ENCODE data around the gene HAGHL. TPM values are rescaled to one million over a fixed set of nuclear protein-coding genes. Genes with fewer than 3 reads are reported as not detected.
"Not testable (repeated sequence)": the region's sequence is repeated elsewhere in the genome, so short reads cannot be mapped to it uniquely, and the experiment has no call there.

The HAGHL gene
- total RNA-seq, 3 donors from 2014 or later: 8.8 to 13.0 (median 12.4) TPM

DNA sequence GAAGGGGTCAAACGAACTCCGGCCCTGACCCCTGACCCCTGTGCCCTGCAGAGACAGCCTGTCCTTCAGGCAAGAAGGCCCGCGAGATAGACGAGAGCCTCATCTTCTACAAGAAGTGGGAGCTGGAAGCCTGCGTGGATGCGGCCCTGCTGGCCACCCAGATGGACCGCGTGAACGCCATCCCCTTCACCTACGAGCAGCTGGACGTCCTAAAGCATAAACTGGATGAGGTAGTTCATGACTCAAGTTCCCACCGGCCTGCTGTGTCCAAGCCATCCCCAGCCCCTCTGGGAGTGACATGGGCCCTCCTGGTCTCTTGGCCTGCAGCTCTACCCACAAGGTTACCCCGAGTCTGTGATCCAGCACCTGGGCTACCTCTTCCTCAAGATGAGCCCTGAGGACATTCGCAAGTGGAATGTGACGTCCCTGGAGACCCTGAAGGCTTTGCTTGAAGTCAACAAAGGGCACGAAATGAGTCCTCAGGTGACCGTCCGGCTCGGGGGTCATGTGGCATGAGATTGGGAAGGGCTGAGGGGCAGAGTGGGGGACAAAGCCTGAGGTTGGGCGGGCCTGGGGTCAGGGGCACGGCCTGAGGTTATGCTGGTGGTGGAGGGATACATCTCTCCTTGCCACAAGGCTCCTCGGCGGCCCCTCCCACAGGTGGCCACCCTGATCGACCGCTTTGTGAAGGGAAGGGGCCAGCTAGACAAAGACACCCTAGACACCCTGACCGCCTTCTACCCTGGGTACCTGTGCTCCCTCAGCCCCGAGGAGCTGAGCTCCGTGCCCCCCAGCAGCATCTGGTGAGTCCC, 39.3 kb downstream of the HAGHL start:
- H3K27me3 Mint-ChIP-seq (ENCODE audit: low read depth): no peaks in the 10 kb centered on the region
- H3K36me3 Mint-ChIP-seq (ENCODE audit: insufficient read depth): no peaks in the 10 kb centered on the region
- H3K4me1 Mint-ChIP-seq (ENCODE audit: low read depth): no peaks in the 10 kb centered on the region
- no peak for DNase-seq
- H3K4me3 Mint-ChIP-seq: no peak overlapping the region
- H3K9me3 Mint-ChIP-seq: no peaks in the 10 kb centered on the region
- no peak for ATAC-seq

GRCh38 chr16:766820-767640, 40.1 kb downstream of the HAGHL start:
- Mint-ChIP-seq H3K9me3 (no peaks in the 10 kb centered on the region), H3K36me3 (ENCODE audit: insufficient read depth) (no peaks in the 10 kb centered on the region), H3K27me3 (ENCODE audit: low read depth) (no peaks in the 10 kb centered on the region), H3K4me3 (no peak overlapping the region), H3K4me1 (ENCODE audit: low read depth) (no peaks in the 10 kb centered on the region)
- ATAC-seq: no peak
- no peak for DNase-seq

- no peak overlapping the region for H3K4me3 Mint-ChIP-seq
- no peaks in the 10 kb centered on the region for H3K36me3 Mint-ChIP-seq (ENCODE audit: insufficient read depth)
Observed at GRCh38 chr16:767743-768235, 40.9 kb downstream of the HAGHL start.

DNA sequence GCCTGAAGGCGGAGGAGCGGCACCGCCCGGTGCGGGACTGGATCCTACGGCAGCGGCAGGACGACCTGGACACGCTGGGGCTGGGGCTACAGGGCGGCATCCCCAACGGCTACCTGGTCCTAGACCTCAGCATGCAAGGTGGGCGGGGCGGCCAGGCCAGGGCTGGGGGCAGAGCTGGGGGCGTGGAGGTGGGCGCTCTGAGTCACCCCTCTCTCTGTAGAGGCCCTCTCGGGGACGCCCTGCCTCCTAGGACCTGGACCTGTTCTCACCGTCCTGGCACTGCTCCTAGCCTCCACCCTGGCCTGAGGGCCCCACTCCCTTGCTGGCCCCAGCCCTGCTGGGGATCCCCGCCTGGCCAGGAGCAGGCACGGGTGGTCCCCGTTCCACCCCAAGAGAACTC, 41.5 kb downstream of the HAGHL start:
- no peaks in the 10 kb centered on the region for H3K36me3 Mint-ChIP-seq (ENCODE audit: insufficient read depth)
- ATAC-seq (no peak), DNase-seq (no peak)
- no peaks in the 10 kb centered on the region for H3K27me3 Mint-ChIP-seq (ENCODE audit: low read depth)
- H3K4me1 Mint-ChIP-seq (ENCODE audit: low read depth): no peaks in the 10 kb centered on the region
- no peak overlapping the region for H3K4me3 Mint-ChIP-seq
- no peaks in the 10 kb centered on the region for H3K9me3 Mint-ChIP-seq

More at GRCh38 chr16:767743-768235, 40.9 kb downstream of the HAGHL start:
- Mint-ChIP-seq H3K27me3 (ENCODE audit: low read depth) (no peaks in the 10 kb centered on the region), H3K9me3 (no peaks in the 10 kb centered on the region), H3K4me1 (ENCODE audit: low read depth) (no peaks in the 10 kb centered on the region)
- ATAC-seq: no peak
- no peak for DNase-seq

- Mint-ChIP-seq H3K4me3 (no peak overlapping the region), H3K9me3 (no peaks in the 10 kb centered on the region), H3K4me1 (ENCODE audit: low read depth) (no peaks in the 10 kb centered on the region), H3K27me3 (ENCODE audit: low read depth) (no peaks in the 10 kb centered on the region), H3K36me3 (ENCODE audit: insufficient read depth) (no peaks in the 10 kb centered on the region)
- ATAC-seq (no peak), DNase-seq (no peak)
Observed at GRCh38 chr16:769184-769784, 42.4 kb downstream of the HAGHL start.

DNA sequence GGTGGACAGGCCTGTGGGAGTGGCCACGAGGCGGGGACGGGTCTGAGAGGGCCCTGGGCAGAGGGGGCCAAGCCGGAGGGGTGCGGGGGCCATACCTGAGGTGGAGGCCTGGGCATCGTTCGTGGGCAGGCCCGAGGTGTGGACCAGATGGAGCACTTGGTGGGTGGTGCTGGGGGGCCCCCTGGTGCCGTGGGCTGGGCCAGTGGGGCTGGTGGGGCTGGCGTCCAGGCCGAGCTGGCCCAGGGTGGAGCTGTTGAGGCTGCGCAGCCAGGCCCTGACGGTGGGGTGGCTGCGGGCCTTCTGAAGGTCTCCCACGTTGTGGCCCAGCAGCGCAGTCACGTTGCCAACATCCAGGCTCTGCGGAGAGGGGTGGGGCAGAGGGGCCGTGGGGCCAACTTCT, 43.0 kb downstream of the HAGHL start:
- Mint-ChIP-seq H3K4me3 (no peak overlapping the region), H3K36me3 (ENCODE audit: insufficient read depth) (no peaks in the 10 kb centered on the region), H3K27me3 (ENCODE audit: low read depth) (no peaks in the 10 kb centered on the region), H3K4me1 (ENCODE audit: low read depth) (no peaks in the 10 kb centered on the region), H3K9me3 (no peaks in the 10 kb centered on the region)
- no peak for ATAC-seq
- DNase-seq: no peak

DNA sequence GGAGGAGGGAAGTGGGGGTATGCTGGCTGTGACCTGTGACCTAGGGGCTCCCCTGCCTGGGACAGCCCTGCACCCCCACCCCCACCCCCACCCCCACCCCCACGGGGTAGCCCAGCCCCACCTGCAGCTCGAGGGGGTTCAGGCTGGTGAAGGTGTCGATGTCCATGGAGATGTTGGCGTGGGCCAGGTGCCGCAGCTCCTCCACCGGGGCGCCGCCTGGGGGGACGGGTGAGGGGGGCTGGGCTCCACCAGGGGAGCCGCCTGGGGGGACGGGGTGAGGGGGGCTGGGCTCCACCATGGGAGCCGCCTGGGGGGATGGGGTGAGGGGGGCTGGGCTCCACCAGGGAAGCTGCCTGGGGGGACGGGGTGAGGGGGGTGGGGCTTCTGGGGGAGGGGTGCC, 43.5 kb downstream of the HAGHL start:
- no peaks in the 10 kb centered on the region for H3K4me1 Mint-ChIP-seq (ENCODE audit: low read depth)
- H3K9me3 Mint-ChIP-seq: no peaks in the 10 kb centered on the region

GRCh38 chr16:772959-773358, 46.1 kb downstream of the HAGHL start:
- ATAC-seq: no peak
- Mint-ChIP-seq H3K9me3 (no peaks in the 10 kb centered on the region), H3K27me3 (ENCODE audit: low read depth) (peaks cover 7% of the 10 kb centered on the region), H3K4me1 (ENCODE audit: low read depth) (peaks cover 2% of the 10 kb centered on the region), H3K36me3 (ENCODE audit: insufficient read depth) (no peaks in the 10 kb centered on the region), H3K4me3 (no peak overlapping the region)
- DNase-seq: no peak

More for the DNA sequence above, 43.5 kb downstream of the HAGHL start:
- no peak overlapping the region for H3K4me3 Mint-ChIP-seq
- ATAC-seq (no peak), DNase-seq (no peak)
- no peaks in the 10 kb centered on the region for H3K36me3 Mint-ChIP-seq (ENCODE audit: insufficient read depth)
- no peaks in the 10 kb centered on the region for H3K27me3 Mint-ChIP-seq (ENCODE audit: low read depth)

DNA sequence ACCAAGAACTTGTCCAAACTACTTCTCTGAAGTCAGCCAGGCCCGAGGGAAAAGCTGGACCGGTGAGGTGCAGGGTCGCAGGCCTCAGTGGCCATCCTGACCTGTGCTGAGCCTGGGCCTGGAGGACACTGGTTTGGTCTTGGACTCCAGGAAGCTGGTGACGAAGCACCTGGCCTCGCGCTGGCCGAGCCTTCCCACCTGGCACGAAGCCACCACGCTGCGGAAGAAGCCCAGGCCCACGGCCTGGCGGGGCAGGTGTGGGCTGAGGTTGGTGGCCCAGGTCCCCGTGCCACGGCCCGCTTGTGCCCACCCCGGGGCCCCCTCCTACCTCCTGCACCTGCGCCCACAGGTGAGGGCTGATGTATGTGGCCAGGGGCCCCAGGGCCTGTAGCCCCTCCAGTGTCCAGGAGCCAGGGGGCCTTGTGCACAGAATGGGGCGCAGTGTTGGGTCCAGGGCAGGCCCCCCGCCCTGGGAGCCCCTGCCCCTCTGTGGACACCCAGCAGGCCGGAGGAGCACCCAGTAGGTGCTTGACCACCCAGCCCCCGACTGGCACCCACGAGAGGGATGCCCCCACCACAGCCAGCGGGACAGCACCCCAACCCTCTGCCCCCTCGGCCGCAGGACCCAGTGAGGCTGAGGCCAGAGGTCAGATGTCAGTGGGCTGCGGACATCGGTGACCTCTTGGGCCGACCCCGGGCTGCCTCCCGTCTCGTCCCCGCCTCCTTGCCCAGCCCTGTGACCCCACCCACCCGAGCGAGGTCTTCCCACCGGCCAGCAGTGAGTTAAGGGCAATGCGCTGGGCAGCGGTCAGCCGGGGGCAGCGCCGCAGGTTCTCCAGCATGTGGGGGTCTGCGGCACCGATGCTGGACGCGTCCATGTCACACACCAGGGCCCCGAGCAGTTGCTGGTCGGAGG, 47.4 kb downstream of the HAGHL start:
- Mint-ChIP-seq H3K4me1 (ENCODE audit: low read depth) (peaks cover 2% of the 10 kb centered on the region), H3K27me3 (ENCODE audit: low read depth) (peaks cover 8% of the 10 kb centered on the region), H3K4me3 (no peak overlapping the region), H3K36me3 (ENCODE audit: insufficient read depth) (no peaks in the 10 kb centered on the region), H3K9me3 (no peaks in the 10 kb centered on the region)
- ATAC-seq: no peak
- no peak for DNase-seq

DNA sequence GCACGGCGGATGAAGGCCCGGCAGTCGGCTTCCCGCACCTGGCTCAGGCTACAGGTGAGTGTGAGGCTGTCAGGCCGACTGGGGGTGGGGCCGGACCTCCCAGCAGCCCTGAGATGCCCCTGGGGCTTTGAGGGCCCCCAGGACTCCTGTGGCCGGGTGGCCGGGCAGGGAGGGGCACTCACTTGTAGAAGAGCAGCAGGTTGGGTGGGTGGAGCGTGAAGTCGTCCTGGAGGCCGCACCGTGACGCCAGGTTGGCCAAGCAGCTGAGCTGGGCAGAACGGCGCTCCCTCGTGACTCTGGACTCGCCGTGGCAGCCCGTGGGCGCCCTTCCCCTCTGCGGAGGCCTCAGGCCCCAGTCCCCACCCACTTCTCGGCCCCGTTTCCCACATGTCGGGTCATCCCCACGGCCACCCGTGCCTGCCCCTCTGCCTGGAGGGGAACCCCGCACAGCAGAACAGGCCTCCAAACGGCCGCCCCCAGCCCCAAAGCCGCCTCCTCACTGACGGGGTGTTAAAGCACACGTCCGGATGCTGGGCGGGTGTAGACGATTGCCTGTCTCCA, 48.4 kb downstream of the HAGHL start:
- Mint-ChIP-seq H3K36me3 (ENCODE audit: insufficient read depth) (no peaks in the 10 kb centered on the region), H3K4me3 (no peak overlapping the region), H3K27me3 (ENCODE audit: low read depth) (peaks cover 10% of the 10 kb centered on the region), H3K9me3 (no peaks in the 10 kb centered on the region), H3K4me1 (ENCODE audit: low read depth) (peaks cover 2% of the 10 kb centered on the region)
- DNase-seq (no peak), ATAC-seq (no peak)

GRCh38 chr16:776298-776697, 49.4 kb downstream of the HAGHL start:
- not testable (repeated sequence) for DNase-seq; ATAC-seq; H3K4me3 Mint-ChIP-seq; H3K36me3 Mint-ChIP-seq (ENCODE audit: insufficient read depth); H3K9me3 Mint-ChIP-seq; H3K4me1 Mint-ChIP-seq (ENCODE audit: low read depth)
- H3K27me3 Mint-ChIP-seq (ENCODE audit: low read depth): peaks cover 17% of the 10 kb centered on the region

DNA sequence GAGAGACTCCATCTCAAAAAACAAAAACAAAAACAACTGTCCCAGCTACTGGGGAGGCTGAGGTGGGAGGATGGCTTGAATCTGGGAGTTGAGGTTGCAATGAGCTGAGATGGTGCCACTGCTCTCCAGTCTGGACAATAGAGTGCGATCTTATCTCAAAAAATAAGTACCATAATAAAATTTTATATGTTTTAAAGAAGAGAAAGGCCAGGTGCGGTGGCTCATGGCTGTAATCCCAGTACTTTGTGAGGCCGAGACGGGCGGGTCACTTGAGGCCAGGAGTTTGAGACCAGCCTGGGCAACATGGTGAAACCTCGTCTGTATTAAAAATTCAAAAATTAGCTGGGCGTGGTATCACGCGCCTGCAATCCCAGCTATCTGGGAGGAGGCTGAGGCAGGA, 49.9 kb downstream of the HAGHL start:
- peaks cover 17% of the 10 kb centered on the region for H3K27me3 Mint-ChIP-seq (ENCODE audit: low read depth)
- peaks cover 2% of the 10 kb centered on the region for H3K4me1 Mint-ChIP-seq (ENCODE audit: low read depth)
- H3K9me3 Mint-ChIP-seq: no peaks in the 10 kb centered on the region
- no peak overlapping the region for H3K4me3 Mint-ChIP-seq
- ATAC-seq (no peak), DNase-seq (no peak)
- H3K36me3 Mint-ChIP-seq (ENCODE audit: insufficient read depth): no peaks in the 10 kb centered on the region

- H3K9me3 Mint-ChIP-seq: no peaks in the 10 kb centered on the region
- ATAC-seq: no peak
Observed at GRCh38 chr16:777826-778225, 50.9 kb downstream of the HAGHL start.

More at GRCh38 chr16:777826-778225, 50.9 kb downstream of the HAGHL start:
- peaks cover 17% of the 10 kb centered on the region for H3K27me3 Mint-ChIP-seq (ENCODE audit: low read depth)
- H3K36me3 Mint-ChIP-seq (ENCODE audit: insufficient read depth): no peaks in the 10 kb centered on the region
- no peak overlapping the region for H3K4me3 Mint-ChIP-seq
- peaks cover 2% of the 10 kb centered on the region for H3K4me1 Mint-ChIP-seq (ENCODE audit: low read depth)
- DNase-seq: no peak
